H4 (cell line): ENCODE results near the gene CD300C. TPM values are rescaled to one million over a fixed set of nuclear protein-coding genes. Genes with fewer than 3 reads are reported as not detected.
A peak's percentile ranks its signal among the peaks of the same experiment; 100 is the strongest.
"Not testable (repeated sequence)": the region's sequence is repeated elsewhere in the genome, so short reads cannot be mapped to it uniquely, and the experiment has no call there.

Source experiments
- DNase-seq: peaks from one replicate; pipeline ENCODE4 v3.0.0-alpha.2; 2015; ENCODE audit warnings: low spot score
- total RNA-seq: library from RNA; depleted of rRNA; stranded (reverse); fragments of >200 nt; shearing (Covaris generic); gene quantifications from 2 replicates; pipeline ENCODE4 v1.2.3, GENCODE V29; 2014

Gene CD300C
- total RNA-seq, 1 experiment from 2014 or later = 0.37 TPM

GRCh38 chr17:74532115-74532514, 13.8 kb downstream of the CD300C start:
- DNase-seq = no peak

- DNase-seq = no peak
Observed at GRCh38 chr17:74531231-74531761, 14.6 kb downstream of the CD300C start, which contains the start of gene CD300LB. CD300LB (minus strand) TSS chr17:74531475; CDS start chr17:74531350, 125 bp downstream.

- no peak for DNase-seq
Observed at GRCh38 chr17:74530831-74531150, 15.1 kb downstream of the CD300C start.

- DNase-seq = no peak
Observed at GRCh38 chr17:74529243-74529642, 16.7 kb downstream of the CD300C start.

GRCh38 chr17:74528491-74529199, 17.3 kb downstream of the CD300C start:
- DNase-seq = no peak

GRCh38 chr17:74527756-74528155, 18.2 kb downstream of the CD300C start:
- no peak for DNase-seq

- no peak for DNase-seq
Observed at GRCh38 chr17:74527081-74527480, 18.8 kb downstream of the CD300C start.

- no peak for DNase-seq
Observed at GRCh38 chr17:74526681-74527080, 19.2 kb downstream of the CD300C start.

GRCh38 chr17:74525781-74526288, 20.1 kb downstream of the CD300C start:
- DNase-seq = no peak

GRCh38 chr17:74525465-74525725, 20.5 kb downstream of the CD300C start:
- no peak for DNase-seq

- no peak for DNase-seq
Observed at GRCh38 chr17:74524653-74525464, 21.1 kb downstream of the CD300C start.

GRCh38 chr17:74523308-74523707, 22.6 kb downstream of the CD300C start:
- no peak for DNase-seq

GRCh38 chr17:74522381-74523105, 23.4 kb downstream of the CD300C start:
- DNase-seq = no peak

- DNase-seq = no peak
Observed at GRCh38 chr17:74521701-74522201, 24.2 kb downstream of the CD300C start.

GRCh38 chr17:74520790-74521480, 25.0 kb downstream of the CD300C start:
- peak; percentile 36 for DNase-seq

- no peak for DNase-seq
Observed at GRCh38 chr17:74520016-74520434, 25.9 kb downstream of the CD300C start.

- not testable (repeated sequence) for DNase-seq
Observed at GRCh38 chr17:74518413-74518981, 27.4 kb downstream of the CD300C start.

GRCh38 chr17:74516561-74517328, 29.2 kb downstream of the CD300C start:
- no peak for DNase-seq

GRCh38 chr17:74515941-74516340, 30.0 kb downstream of the CD300C start:
- DNase-seq = no peak

- DNase-seq = peak; percentile 43
Observed at GRCh38 chr17:74514632-74515334, 31.1 kb downstream of the CD300C start.
